Measurements from ENCODE around the gene EDRF1.

DNA sequence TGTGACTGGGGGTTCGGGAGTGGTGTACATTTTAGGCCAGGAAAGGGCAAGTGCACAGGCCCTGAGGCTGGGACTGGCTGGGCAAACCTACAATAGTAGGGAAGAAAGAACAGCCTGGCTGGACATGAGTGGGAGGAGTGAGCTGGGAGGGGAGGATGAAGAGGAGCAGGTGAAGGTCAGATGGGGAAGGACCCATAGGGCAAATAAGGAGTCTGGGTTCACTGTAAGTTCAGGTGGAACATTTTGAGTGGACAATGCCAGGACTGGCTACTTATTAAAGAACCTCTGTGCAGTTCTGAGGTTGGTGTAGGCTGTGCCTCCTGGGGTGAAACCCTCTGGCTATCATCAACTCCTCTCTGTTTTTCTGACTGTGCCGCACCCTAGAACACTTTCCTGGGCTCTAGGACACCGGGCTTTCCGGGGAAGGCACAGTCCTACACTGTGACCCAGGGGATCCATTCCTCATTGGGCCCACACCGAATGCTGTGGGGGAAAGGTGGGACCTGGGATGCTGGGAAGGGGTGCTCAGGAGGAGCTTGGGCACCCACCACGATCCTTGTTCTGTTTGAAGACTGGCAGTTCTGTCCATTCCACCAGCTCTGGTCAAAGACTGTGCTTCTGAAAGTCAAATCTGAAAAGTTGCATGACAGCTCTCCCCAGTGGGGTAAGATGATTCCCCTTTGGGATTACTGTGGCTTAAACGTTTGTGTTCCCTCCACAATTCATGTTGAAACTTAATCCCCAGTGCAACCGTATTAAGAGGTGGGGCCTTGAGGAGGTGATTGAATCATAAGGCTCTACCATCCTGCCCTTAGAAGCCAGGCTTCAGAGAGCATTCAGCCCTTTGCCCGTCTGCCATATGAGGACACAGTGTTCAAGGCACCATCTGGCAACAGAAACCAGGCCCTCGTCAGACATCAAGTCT is 60.2 kb downstream of the EDRF1 start:
- TF ChIP-seq POLR2AphosphoS5 (IDR thresholded peaks at IDR 0.05) (no peak), POLR2A (IDR thresholded peaks at IDR 0.05) (no peak), EP300 (IDR thresholded peaks at IDR 0.05) (no peak)
- TF ChIP-seq, protein P1, sequence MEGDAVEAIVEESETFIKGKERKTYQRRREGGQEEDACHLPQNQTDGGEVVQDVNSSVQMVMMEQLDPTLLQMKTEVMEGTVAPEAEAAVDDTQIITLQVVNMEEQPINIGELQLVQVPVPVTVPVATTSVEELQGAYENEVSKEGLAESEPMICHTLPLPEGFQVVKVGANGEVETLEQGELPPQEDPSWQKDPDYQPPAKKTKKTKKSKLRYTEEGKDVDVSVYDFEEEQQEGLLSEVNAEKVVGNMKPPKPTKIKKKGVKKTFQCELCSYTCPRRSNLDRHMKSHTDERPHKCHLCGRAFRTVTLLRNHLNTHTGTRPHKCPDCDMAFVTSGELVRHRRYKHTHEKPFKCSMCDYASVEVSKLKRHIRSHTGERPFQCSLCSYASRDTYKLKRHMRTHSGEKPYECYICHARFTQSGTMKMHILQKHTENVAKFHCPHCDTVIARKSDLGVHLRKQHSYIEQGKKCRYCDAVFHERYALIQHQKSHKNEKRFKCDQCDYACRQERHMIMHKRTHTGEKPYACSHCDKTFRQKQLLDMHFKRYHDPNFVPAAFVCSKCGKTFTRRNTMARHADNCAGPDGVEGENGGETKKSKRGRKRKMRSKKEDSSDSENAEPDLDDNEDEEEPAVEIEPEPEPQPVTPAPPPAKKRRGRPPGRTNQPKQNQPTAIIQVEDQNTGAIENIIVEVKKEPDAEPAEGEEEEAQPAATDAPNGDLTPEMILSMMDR (IDR thresholded peaks at IDR 0.05), result no peak

Measured in gastroesophageal sphincter (tissue), 3 donors.